CD14-positive monocyte (primary cell): ENCODE measurements around the gene CTTN. TPM values are rescaled to one million over a fixed set of nuclear protein-coding genes. Genes with fewer than 3 reads are reported as not detected.

Experiments used
- DNase-seq, 3 donors: peaks; one replicate each; pipeline ENCODE4 v3.0.0-alpha.2; 2011 to 2022
- H2AFZ ChIP-seq: 2 replicates; pipeline ENCODE4 v1.6.0; 2012; ENCODE audit warnings: mild to moderate bottlenecking, low read depth, low read length, inconsistent platforms; ENCODE audit not compliant: insufficient read depth, poor library complexity, severe bottlenecking
- H3K27ac ChIP-seq, 2 donors: 1 replicate in 1 of 2; 2 replicates in 1 of 2; pipeline ENCODE4 v1.5.1; 2012 to 2013; ENCODE audit warnings: low read length in 2 of 2, control low read depth in 1 of 2, inconsistent platforms in 1 of 2, low read depth in 1 of 2, mild to moderate bottlenecking in 1 of 2
- H3K27me3 ChIP-seq, 2 donors: one replicate each; pipeline versions ENCODE4 v1.6.0 to v1.6.1; 2011 to 2013; ENCODE audit warnings: low read length in 2 of 2; ENCODE audit not compliant: control insufficient read depth in 2 of 2, insufficient read depth in 2 of 2
- H3K36me3 ChIP-seq, 2 donors: replicated peaks in 1 of 2; 1 replicate in 1 of 2; 2 replicates in 1 of 2; pipeline versions ENCODE4 v1.5.1 to v1.6.1; 2012 to 2013; ENCODE audit warnings: low read length in 2 of 2, control low read depth in 1 of 2, inconsistent platforms in 1 of 2, mild to moderate bottlenecking in 1 of 2; ENCODE audit not compliant: insufficient read depth in 2 of 2, control insufficient read depth in 1 of 2
- H3K4me1 ChIP-seq, 2 donors: 1 replicate in 1 of 2; 2 replicates in 1 of 2; pipeline versions ENCODE4 v1.5.1 to v1.6.1; 2012 to 2013; ENCODE audit warnings: low read length in 2 of 2, control low read depth in 1 of 2, inconsistent platforms in 1 of 2, mild to moderate bottlenecking in 1 of 2, moderate library complexity in 1 of 2; ENCODE audit not compliant: insufficient read depth in 2 of 2, control insufficient read depth in 1 of 2
- H3K4me2 ChIP-seq: replicated peaks from 2 replicates; pipeline ENCODE3; 2012; ENCODE audit warnings: low read length, moderate library complexity, mild to moderate bottlenecking; ENCODE audit not compliant: poor library complexity, severe bottlenecking; ENCODE audit errors: extremely low read depth
- H3K4me3 ChIP-seq, 3 experiments: fragments of 200-600 bp in 1 of 3; sonication (generic) in 1 of 3; replicated peaks in 1 of 3; 1 replicate in 2 of 3; 2 replicates in 1 of 3; pipeline ENCODE4 v1.5.1; 2011 to 2013; ENCODE audit warnings: low read length in 3 of 3, mild to moderate bottlenecking in 3 of 3, control low read depth in 2 of 3, low read depth in 2 of 3, inconsistent platforms in 1 of 3, moderate library complexity in 1 of 3
- H3K79me2 ChIP-seq: 2 replicates; pipeline ENCODE4 v1.6.0; 2012; ENCODE audit warnings: mild to moderate bottlenecking, control low read depth, inconsistent platforms, low read length, moderate library complexity; ENCODE audit not compliant: insufficient read depth
- H3K9ac ChIP-seq: 2 replicates; pipeline ENCODE4 v1.6.0; 2017; ENCODE audit warnings: low read length, mild to moderate bottlenecking; ENCODE audit not compliant: insufficient read depth, poor library complexity, severe bottlenecking
- H3K9me3 ChIP-seq, 2 donors: replicated peaks in 1 of 2; 1 replicate in 1 of 2; 2 replicates in 1 of 2; pipeline versions ENCODE4 v1.5.1 to v1.6.1; 2012 to 2013; ENCODE audit warnings: low read length in 2 of 2, control low read depth in 1 of 2; ENCODE audit not compliant: control insufficient read depth in 1 of 2, insufficient read depth in 1 of 2
- H4K20me1 ChIP-seq: 2 replicates; pipeline ENCODE4 v1.6.0; 2012; ENCODE audit warnings: mild to moderate bottlenecking, low read length, control low read depth, moderate library complexity; ENCODE audit not compliant: insufficient read depth
- H3K27ac Mint-ChIP-seq, 7 donors: one replicate each; pipeline ENCODE4 v1.8.0; 2020; ENCODE audit warnings: mild to moderate bottlenecking in 7 of 7, mixed read lengths in 7 of 7, moderate library complexity in 6 of 7, inconsistent platforms in 2 of 7
- H3K27me3 Mint-ChIP-seq, 3 donors: one replicate each; pipeline ENCODE4 v1.8.0; 2021 to 2022; ENCODE audit warnings: low read depth in 3 of 3, mild to moderate bottlenecking in 3 of 3, mixed read lengths in 3 of 3, moderate library complexity in 3 of 3, inconsistent platforms in 1 of 3
- H3K36me3 Mint-ChIP-seq, 2 donors: one replicate each; pipeline ENCODE4 v1.8.0; 2020; ENCODE audit warnings: mixed read lengths in 2 of 2, inconsistent platforms in 1 of 2, mild to moderate bottlenecking in 1 of 2
- H3K4me1 Mint-ChIP-seq: one replicate; pipeline ENCODE4 v1.8.0; 2020; ENCODE audit warnings: mild to moderate bottlenecking, mixed read lengths
- H3K4me3 Mint-ChIP-seq, 2 donors: one replicate each; pipeline ENCODE4 v1.8.0; 2020; ENCODE audit warnings: mild to moderate bottlenecking in 2 of 2, mixed read lengths in 2 of 2, moderate library complexity in 1 of 2
- H3K9me3 Mint-ChIP-seq, 7 donors: one replicate each; pipeline ENCODE4 v1.8.0; 2020 to 2022; ENCODE audit warnings: mixed read lengths in 7 of 7, mild to moderate bottlenecking in 6 of 7, moderate library complexity in 6 of 7, inconsistent platforms in 2 of 7
- WGBS: methylation state at CpG from one replicate; pipeline ENCODE4 v1.1.5; 2013; ENCODE audit warnings: missing lambda C conversion rate; ENCODE audit not compliant: insufficient coverage; 5-methylcytosine and 5-hydroxymethylcytosine counted together
- intact Hi-C, 2 donors: fragments of 100-400 bp; cut with micrococcal nuclease; formaldehyde crosslinking; loops; one replicate each; pipeline versions ENCODE4 v1.15.0 to v1.15.1; 2023
- polyA plus RNA-seq, 3 donors: library from polyadenylated mRNA; depleted of rRNA in 1 of 3; unstranded in 2 of 3; stranded (reverse) in 1 of 3; fragments of 300-500 nt in 2 of 3; fragments of >200 nt in 1 of 3; fragmentation: Illumina TruSeq in 2 of 3; gene quantifications; 1 replicate in 2 of 3; 2 replicates in 1 of 3; pipeline ENCODE4 v1.2.3, GENCODE V29; 2012 to 2021
- TF ChIP-seq, protein P1 (sequence below): fragments of 200-600 bp; IDR thresholded peaks from one replicate; pipeline ENCODE4 v1.8.0; 2022; ENCODE audit warnings: antibody characterized with exemption, mild to moderate bottlenecking

Gene CTTN
- polyA plus RNA-seq, 3 donors, result 0.05 to 0.11 TPM; not detected in 1

GRCh38 chr11:70483917-70484316 is 85.6 kb downstream of the CTTN start:
- Mint-ChIP-seq H3K4me1 (peaks cover 8% of the 10 kb centered on the region), H3K36me3 (no peaks in the 10 kb centered on the region), H3K27ac (no peak overlapping the region), H3K4me3 (no peak overlapping the region), H3K27me3 (peaks cover 5 to 9% (median 6%) of the 10 kb centered on the region in 3 donors), H3K9me3 (peaks cover 0 to 5% (median 2%) of the 10 kb centered on the region in 7 donors)
- Histone ChIP-seq H4K20me1 (no peaks in the 10 kb centered on the region), H3K79me2 (no peaks in the 10 kb centered on the region), H3K4me2 (no peak overlapping the region), H3K4me1 (no peaks in the 10 kb centered on the region), H2AFZ (no peak overlapping the region), H3K9ac (no peak overlapping the region), H3K27ac (no peak overlapping the region), H3K27me3 (no peaks in the 10 kb centered on the region), H3K9me3 (no peaks in the 10 kb centered on the region), H3K36me3 (no peaks in the 10 kb centered on the region), H3K4me3 (no peak overlapping the region)
- 86% methylated on average over 1 of the region's 2 CpGs for WGBS
- DNase-seq, result no peak
- intact Hi-C loops, result no loop called here
- TF ChIP-seq, protein P1, sequence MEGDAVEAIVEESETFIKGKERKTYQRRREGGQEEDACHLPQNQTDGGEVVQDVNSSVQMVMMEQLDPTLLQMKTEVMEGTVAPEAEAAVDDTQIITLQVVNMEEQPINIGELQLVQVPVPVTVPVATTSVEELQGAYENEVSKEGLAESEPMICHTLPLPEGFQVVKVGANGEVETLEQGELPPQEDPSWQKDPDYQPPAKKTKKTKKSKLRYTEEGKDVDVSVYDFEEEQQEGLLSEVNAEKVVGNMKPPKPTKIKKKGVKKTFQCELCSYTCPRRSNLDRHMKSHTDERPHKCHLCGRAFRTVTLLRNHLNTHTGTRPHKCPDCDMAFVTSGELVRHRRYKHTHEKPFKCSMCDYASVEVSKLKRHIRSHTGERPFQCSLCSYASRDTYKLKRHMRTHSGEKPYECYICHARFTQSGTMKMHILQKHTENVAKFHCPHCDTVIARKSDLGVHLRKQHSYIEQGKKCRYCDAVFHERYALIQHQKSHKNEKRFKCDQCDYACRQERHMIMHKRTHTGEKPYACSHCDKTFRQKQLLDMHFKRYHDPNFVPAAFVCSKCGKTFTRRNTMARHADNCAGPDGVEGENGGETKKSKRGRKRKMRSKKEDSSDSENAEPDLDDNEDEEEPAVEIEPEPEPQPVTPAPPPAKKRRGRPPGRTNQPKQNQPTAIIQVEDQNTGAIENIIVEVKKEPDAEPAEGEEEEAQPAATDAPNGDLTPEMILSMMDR, result no peak

GRCh38 chr11:70485326-70486025 is 87.1 kb downstream of the CTTN start:
- no peak overlapping the region for H3K4me3 ChIP-seq
- Mint-ChIP-seq H3K27ac (peak overlapping the region in 1 of 7 donors; percentile 63), H3K9me3 (peaks cover 2 to 9% (median 7%) of the 10 kb centered on the region in 7 donors), H3K4me3 (no peak overlapping the region), H3K27me3 (peaks cover 5 to 9% (median 6%) of the 10 kb centered on the region in 3 donors), H3K4me1 (peaks cover 8% of the 10 kb centered on the region), H3K36me3 (no peaks in the 10 kb centered on the region)
- H3K4me1 ChIP-seq, result no peaks in the 10 kb centered on the region
- no peak overlapping the region for H3K4me2 ChIP-seq
- H3K79me2 ChIP-seq, result no peaks in the 10 kb centered on the region
- H3K9ac ChIP-seq, result no peak overlapping the region
- DNase-seq, result no peak
- TF ChIP-seq, protein P1, result no peak
- no peak overlapping the region for H3K27ac ChIP-seq
- H4K20me1 ChIP-seq, result no peaks in the 10 kb centered on the region
- H3K9me3 ChIP-seq, result peaks cover 6 to 9% of the 10 kb centered on the region in 2 donors
- no peak overlapping the region for H2AFZ ChIP-seq
- intact Hi-C loops, result no loop called here
- 95% methylated on average over 18 of the region's 31 CpGs for WGBS
- H3K36me3 ChIP-seq, result no peaks in the 10 kb centered on the region
- no peaks in the 10 kb centered on the region for H3K27me3 ChIP-seq
